Islet precursor cell (in vitro differentiated cells): ENCODE results near the gene RPL7L1.
"Not testable (repeated sequence)": the region's sequence is repeated elsewhere in the genome, so short reads cannot be mapped to it uniquely, and the experiment has no call there.

Experiments used
- DNase-seq: peaks from one replicate; pipeline ENCODE4 v3.0.0-alpha.2; 2018

The RPL7L1 gene

GRCh38 chr6:42894041-42894828 lies 14.8 kb downstream of the RPL7L1 start:
- DNase-seq, result not testable (repeated sequence)

DNA sequence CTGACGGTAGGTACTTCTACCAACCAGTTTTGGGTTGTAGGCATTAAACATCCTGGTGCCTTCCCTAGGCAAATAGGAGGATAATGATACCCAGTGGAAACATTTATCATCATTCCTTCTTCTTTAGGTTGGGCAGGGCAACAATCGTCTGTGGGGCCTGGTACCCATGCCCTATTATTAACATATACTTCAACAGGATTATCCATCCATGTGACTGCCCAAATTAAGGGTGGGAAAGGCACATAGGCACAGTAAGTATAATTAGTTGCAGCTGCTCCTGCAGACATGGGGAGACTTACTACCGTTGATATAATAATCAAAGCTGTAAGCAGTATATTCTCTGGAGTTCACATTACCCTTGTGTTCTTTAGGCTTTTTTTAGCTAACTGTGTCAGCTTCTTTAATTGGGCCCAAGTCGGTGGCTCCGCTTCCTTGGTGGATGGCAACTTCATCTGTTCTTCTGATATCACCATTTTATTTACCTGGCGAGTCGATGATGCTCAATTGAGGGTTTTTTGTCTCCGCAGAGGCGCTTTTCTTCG lies 16.8 kb downstream of the RPL7L1 start:
- DNase-seq, result no peak

DNA sequence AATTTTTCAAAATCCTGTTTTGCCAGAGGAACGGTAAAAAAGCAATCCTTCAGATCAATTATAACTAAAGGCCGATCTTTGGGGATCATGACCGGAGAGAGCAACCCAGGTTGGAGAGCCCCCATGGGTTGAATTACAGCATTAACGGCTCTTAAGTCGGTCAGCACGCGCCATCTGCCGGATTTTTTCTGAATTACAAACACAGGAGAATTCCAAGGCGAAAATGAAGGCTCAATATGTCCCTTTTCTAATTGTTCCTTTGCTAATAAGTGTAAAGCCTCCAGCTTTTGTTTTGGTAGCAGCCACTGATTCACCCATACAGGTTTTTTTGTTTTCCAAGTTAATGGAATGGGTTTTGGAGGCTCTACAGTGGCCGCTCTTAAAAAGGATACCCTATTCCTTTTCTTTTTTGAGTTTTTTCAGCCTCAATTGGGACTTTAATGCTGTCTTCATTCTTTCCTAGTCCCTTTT lies 19.5 kb downstream of the RPL7L1 start:
- peak; percentile 63 for DNase-seq

DNA sequence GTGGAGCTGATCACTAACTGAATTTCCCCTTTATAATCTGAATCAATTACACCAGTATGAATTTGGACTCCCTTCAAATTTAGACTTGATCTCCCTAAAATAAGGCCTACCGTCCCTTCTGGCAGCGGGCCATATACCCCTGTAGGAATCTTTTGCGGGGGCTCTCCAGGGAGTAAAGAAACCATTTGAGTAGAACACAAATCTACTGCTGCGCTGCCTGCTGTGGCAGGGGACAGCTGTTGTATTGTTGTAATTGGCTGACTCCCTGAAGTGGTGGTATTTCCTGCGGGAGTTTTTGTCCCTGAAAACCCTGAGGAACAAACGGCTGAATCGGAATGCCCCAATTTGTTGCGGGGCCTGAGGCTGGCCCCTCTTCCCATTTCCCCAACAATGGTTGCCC lies 20.5 kb downstream of the RPL7L1 start:
- DNase-seq, result no peak

GRCh38 chr6:42901538-42901957 lies 22.1 kb downstream of the RPL7L1 start:
- peak; percentile 87 for DNase-seq

DNA sequence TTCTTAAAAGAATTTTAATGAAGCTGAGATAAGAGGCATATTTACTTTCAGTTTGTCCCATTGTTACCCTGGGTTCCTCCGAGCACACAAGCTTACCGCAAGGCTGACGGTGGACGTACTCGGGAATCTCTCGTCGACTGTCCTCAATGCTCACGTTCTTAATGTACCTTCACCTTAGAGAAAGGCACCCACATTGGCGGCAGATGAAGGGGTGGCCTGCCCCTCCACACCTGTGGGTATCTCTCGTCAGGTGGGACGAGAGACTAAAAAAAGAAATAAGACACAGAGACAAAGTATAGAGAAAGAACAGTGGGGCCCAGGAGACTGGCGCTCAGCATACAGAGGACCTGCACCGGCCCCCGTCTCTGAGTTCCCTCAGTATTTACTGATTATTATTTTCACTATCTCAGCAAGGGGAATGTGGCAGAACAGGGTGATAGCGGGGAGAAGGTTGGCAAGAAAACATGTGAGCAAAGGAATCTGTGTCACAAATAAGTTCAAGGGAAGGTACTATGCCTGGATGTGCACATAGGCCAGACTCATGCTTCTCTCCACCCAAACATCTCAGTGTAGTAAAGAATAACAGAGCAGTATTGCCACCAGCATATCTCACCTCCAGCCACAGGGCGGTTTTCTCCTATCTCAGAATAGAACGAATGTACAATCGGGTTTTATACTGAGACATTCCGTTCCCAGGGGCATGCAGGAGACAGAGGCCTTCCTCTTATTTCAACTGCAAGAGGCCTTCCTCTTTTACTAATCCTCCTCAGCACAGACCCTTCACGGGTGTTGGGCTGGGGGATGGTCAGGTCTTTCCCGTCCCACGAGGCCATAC lies 23.2 kb downstream of the RPL7L1 start:
- not testable (repeated sequence) for DNase-seq

- DNase-seq, result no peak
These were observed 25.1 kb downstream of the RPL7L1 start for GRCh38 chr6:42904467-42904866.

GRCh38 chr6:42907336-42907735 lies 27.9 kb downstream of the RPL7L1 start:
- DNase-seq, result no peak

GRCh38 chr6:42909835-42910234 lies 30.4 kb downstream of the RPL7L1 start:
- DNase-seq, result no peak

GRCh38 chr6:42911171-42912021 lies 32.0 kb downstream of the RPL7L1 start:
- DNase-seq, result peak; percentile 84

GRCh38 chr6:42914546-42914945 lies 35.1 kb downstream of the RPL7L1 start:
- no peak for DNase-seq

GRCh38 chr6:42915732-42916131 lies 36.3 kb downstream of the RPL7L1 start, which contains the start of gene PTCRA:
Gene PTCRA, plus strand, starts transcription at chr6:42916053. Its CDS starts 17 bp downstream, at chr6:42916070.
- no peak for DNase-seq

DNA sequence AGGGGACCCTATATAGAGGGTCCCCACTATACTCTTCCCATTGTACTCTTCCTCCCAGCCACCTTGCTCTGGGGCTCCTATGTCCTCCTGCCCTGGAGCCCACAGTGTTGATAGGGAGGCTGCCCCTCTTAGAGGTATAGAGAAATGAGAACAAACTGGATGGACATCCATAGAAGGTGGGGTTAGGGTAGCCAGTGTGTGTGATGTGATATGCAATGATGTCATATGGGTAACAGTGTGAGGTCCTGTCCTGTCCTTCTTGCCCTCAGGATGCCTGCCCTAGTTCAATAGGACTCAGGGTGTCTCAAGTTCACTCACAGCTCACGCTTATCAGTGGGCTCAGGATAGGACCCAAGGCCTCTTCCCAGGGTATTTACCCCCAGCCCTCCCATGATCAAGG lies 36.9 kb downstream of the RPL7L1 start:
- DNase-seq, result no peak

DNA sequence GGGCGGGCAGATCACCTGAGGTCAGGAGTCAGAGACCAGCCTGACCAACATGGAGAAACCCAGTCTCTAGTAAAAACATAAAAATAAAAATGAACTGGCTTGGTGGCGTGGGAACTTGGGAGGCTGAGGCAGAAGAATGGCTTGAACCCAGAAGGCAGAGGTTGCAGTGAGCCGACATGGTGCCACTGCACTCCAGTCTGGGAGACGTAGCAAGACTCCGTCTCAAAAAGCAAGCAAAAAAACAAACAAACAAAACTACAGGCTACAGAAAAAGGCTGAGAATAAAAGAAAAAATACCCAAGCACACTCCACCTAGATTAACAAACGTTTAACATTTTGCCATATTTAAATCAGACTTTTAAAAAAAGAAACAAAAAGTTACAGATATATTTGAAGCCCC lies 42.4 kb downstream of the RPL7L1 start:
- DNase-seq, result no peak

GRCh38 chr6:42923666-42924065 lies 44.2 kb downstream of the RPL7L1 start:
- DNase-seq, result no peak

- peak; percentile 82 for DNase-seq
These were observed 45.9 kb downstream of the RPL7L1 start for GRCh38 chr6:42925248-42925857.

GRCh38 chr6:42928986-42929820 lies 49.8 kb downstream of the RPL7L1 start, which contains the start of gene CNPY3:
Gene CNPY3, plus strand, starts transcription at chr6:42929480. Its CDS starts 91 bp downstream, at chr6:42929571.
- peak; percentile 99 for DNase-seq

GRCh38 chr6:42929821-42930360 lies 50.5 kb downstream of the RPL7L1 start:
- no peak for DNase-seq

DNA sequence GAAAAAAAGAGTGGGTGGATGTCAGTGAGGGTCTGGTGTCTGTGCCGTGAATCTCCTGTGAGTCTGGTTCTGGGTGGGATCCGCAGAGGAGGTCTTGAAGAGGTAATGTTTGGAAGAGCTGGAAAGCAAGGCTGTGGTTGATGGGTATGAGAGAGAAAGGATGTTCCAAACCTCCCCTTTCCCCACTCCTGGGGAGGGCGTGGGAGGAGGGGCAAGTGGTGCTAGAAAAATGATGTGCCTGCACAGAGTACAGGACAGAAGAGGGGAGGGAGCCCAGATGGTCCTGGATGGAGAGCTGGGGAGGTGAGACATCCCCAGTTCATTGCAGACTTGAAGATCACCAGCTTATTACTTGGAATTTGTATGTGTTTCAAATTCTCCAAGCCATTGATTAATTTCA lies 53.0 kb downstream of the RPL7L1 start:
- no peak for DNase-seq

GRCh38 chr6:42933205-42933604 lies 53.8 kb downstream of the RPL7L1 start:
- no peak for DNase-seq

DNA sequence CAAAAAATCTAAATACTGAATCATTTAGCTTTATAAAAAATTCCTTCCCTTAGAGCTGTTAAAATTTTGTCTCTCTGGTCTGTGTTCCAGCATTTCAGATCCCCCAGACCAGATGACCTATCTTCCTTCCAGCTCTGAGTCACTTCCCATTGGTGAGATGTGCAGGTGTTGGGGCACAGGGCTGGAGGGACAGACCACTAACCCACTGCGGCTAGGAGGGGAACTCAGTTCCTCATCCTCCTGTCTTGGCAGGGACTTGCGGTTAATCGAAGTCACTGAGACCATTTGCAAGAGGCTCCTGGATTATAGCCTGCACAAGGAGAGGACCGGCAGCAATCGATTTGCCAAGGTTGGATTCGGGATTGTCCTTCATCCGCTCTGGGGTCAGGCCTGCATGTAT lies 55.9 kb downstream of the RPL7L1 start:
- no peak for DNase-seq
